ENCODE measurements around the gene RNF6. TPM values are rescaled to one million over a fixed set of nuclear protein-coding genes. Genes with fewer than 3 reads are reported as not detected.

Gene RNF6
- polyA plus RNA-seq, 3 donors = 8.9 to 20.3 (median 15.0) TPM

DNA sequence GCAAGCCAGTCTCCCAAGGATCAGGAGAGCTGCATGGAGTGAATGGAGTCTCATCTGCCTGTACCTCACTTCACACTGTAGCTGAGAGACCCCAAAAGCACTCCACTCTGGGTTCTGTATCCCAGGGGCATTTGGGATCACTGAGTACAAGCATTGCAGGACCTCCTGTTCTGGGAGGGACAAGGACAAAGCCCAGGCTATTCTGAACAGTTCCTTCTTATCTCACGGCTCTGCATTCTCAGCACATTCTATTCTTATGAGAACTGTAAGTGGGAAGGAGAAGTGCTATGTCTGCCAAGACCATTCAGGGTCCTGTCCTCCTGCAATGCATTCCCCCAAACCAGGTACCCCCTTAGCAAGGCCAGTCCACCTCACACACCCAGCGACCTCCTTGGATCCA, 42.8 kb downstream of the RNF6 start:
- Histone ChIP-seq H3K79me2 (ENCODE audit: insufficient read depth, low read length) (no peaks in the 10 kb centered on the region), H3K36me3 (replicated peaks in 1 of 2; ENCODE audit: control insufficient read depth in 1 of 2, insufficient read depth in 2 of 2, low read length in 2 of 2) (no peaks in the 10 kb centered on the region), H2AFZ (ENCODE audit: insufficient read depth, low read depth, low read length, poor library complexity, severe bottlenecking) (no peak overlapping the region), H3K4me2 (replicated peaks; ENCODE audit: extremely low read depth, low read length, poor library complexity, severe bottlenecking) (no peak overlapping the region), H3K27me3 (ENCODE audit: control insufficient read depth in 2 of 2, insufficient read depth in 2 of 2, low read length in 2 of 2) (no peaks in the 10 kb centered on the region), H3K9me3 (replicated peaks in 1 of 2; ENCODE audit: control insufficient read depth in 1 of 2, insufficient read depth in 1 of 2, low read length in 2 of 2) (no peaks in the 10 kb centered on the region), H3K27ac (ENCODE audit: low read depth in 1 of 2, low read length in 2 of 2) (no peak overlapping the region), H3K9ac (ENCODE audit: insufficient read depth, low read length, poor library complexity, severe bottlenecking) (no peak overlapping the region), H4K20me1 (ENCODE audit: insufficient read depth, low read length) (no peaks in the 10 kb centered on the region), H3K4me3 (replicated peaks in 1 of 3; ENCODE audit: low read depth in 2 of 3, low read length in 3 of 3) (no peak overlapping the region), H3K4me1 (ENCODE audit: control insufficient read depth in 1 of 2, insufficient read depth in 2 of 2, low read length in 2 of 2) (no peaks in the 10 kb centered on the region)
- H3K36me3 Mint-ChIP-seq = no peaks in the 10 kb centered on the region
- H3K27me3 Mint-ChIP-seq (ENCODE audit: low read depth in 3 of 3) = peaks cover 0 to 7% (median 2%) of the 10 kb centered on the region in 3 donors
- no peak for DNase-seq
- H3K4me1 Mint-ChIP-seq = peaks cover 2% of the 10 kb centered on the region
- H3K4me3 Mint-ChIP-seq = no peak overlapping the region
- WGBS (ENCODE audit: insufficient coverage) = no CpG with 5 or more reads among the region's 2 CpGs
- no peak overlapping the region for H3K27ac Mint-ChIP-seq
- H3K9me3 Mint-ChIP-seq = no peaks in the 10 kb centered on the region
- TF ChIP-seq, protein P1, sequence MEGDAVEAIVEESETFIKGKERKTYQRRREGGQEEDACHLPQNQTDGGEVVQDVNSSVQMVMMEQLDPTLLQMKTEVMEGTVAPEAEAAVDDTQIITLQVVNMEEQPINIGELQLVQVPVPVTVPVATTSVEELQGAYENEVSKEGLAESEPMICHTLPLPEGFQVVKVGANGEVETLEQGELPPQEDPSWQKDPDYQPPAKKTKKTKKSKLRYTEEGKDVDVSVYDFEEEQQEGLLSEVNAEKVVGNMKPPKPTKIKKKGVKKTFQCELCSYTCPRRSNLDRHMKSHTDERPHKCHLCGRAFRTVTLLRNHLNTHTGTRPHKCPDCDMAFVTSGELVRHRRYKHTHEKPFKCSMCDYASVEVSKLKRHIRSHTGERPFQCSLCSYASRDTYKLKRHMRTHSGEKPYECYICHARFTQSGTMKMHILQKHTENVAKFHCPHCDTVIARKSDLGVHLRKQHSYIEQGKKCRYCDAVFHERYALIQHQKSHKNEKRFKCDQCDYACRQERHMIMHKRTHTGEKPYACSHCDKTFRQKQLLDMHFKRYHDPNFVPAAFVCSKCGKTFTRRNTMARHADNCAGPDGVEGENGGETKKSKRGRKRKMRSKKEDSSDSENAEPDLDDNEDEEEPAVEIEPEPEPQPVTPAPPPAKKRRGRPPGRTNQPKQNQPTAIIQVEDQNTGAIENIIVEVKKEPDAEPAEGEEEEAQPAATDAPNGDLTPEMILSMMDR (IDR thresholded peaks at IDR 0.05) = no peak
- intact Hi-C loops (cut with micrococcal nuclease) = loop anchor here in 1 of 2 donors (10.0 kb wide), 1 partner anchor 325 kb away; no protein-coding TSS in a partner anchor

DNA sequence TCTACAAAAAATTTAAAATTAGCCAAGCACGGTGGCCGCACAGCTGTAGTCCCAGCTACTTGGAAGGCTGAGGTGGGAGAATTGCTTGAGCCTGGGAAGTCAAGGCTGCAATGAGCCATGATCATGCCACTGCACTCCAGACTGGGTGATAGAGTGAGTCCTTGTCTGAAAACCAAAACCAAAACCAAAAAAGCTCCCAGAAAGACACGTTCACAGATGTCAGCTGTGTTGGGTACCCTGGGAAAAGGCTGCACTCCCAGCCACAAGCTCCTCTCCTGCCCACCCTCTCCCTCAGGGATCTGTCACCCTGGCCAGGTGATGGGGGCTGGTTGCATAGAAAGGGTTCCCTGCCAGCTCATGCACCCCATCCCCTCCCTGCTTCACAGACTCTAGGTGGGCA, 53.3 kb downstream of the RNF6 start:
- intact Hi-C loops (cut with micrococcal nuclease) = no loop called here
- Histone ChIP-seq H3K9me3 (replicated peaks in 1 of 2; ENCODE audit: control insufficient read depth in 1 of 2, insufficient read depth in 1 of 2, low read length in 2 of 2) (no peaks in the 10 kb centered on the region), H3K9ac (ENCODE audit: insufficient read depth, low read length, poor library complexity, severe bottlenecking) (no peak overlapping the region), H3K27me3 (ENCODE audit: control insufficient read depth in 2 of 2, insufficient read depth in 2 of 2, low read length in 2 of 2) (no peaks in the 10 kb centered on the region), H4K20me1 (ENCODE audit: insufficient read depth, low read length) (no peaks in the 10 kb centered on the region), H3K4me1 (ENCODE audit: control insufficient read depth in 1 of 2, insufficient read depth in 2 of 2, low read length in 2 of 2) (no peaks in the 10 kb centered on the region), H3K4me3 (replicated peaks in 1 of 3; ENCODE audit: low read depth in 2 of 3, low read length in 3 of 3) (no peak overlapping the region), H3K79me2 (ENCODE audit: insufficient read depth, low read length) (no peaks in the 10 kb centered on the region), H2AFZ (ENCODE audit: insufficient read depth, low read depth, low read length, poor library complexity, severe bottlenecking) (no peak overlapping the region), H3K36me3 (replicated peaks in 1 of 2; ENCODE audit: control insufficient read depth in 1 of 2, insufficient read depth in 2 of 2, low read length in 2 of 2) (no peaks in the 10 kb centered on the region), H3K27ac (ENCODE audit: low read depth in 1 of 2, low read length in 2 of 2) (no peak overlapping the region), H3K4me2 (replicated peaks; ENCODE audit: extremely low read depth, low read length, poor library complexity, severe bottlenecking) (no peak overlapping the region)
- Mint-ChIP-seq H3K27me3 (ENCODE audit: low read depth in 3 of 3) (peaks cover 0 to 4% (median 3%) of the 10 kb centered on the region in 3 donors), H3K36me3 (no peaks in the 10 kb centered on the region), H3K9me3 (peaks cover 0 to 4% (median 0%) of the 10 kb centered on the region in 7 donors), H3K4me1 (no peaks in the 10 kb centered on the region), H3K27ac (no peak overlapping the region), H3K4me3 (no peak overlapping the region)
- TF ChIP-seq, protein P1 (IDR thresholded peaks at IDR 0.05) = no peak
- no peak for DNase-seq
- WGBS (ENCODE audit: insufficient coverage) = no CpG with 5 or more reads among the region's 3 CpGs
